H1 (cell line): ENCODE results near the gene MSMP.

ENCODE experiments used
- CHD2 ChIP-seq: IDR thresholded peaks from 2 replicates; pipeline ENCODE4 v1.6.1; 2012; ENCODE audit warnings: low read length, improper control_type of control experiment
- RFX5 ChIP-seq: IDR thresholded peaks from 2 replicates; pipeline ENCODE4 v1.6.1; 2011; ENCODE audit warnings: low read depth, low read length, improper control_type of control experiment, borderline replicate concordance
- SIX5 ChIP-seq: IDR thresholded peaks from 2 replicates; pipeline ENCODE4 v1.6.1; 2011; ENCODE audit warnings: mild to moderate bottlenecking, low read depth, low read length
- SRF ChIP-seq: IDR thresholded peaks from 2 replicates; pipeline ENCODE4 v1.6.1; 2011; ENCODE audit warnings: mild to moderate bottlenecking, low read depth, low read length, moderate library complexity

- TF ChIP-seq SIX5, result no peak
- no peak for TF ChIP-seq CHD2
- no peak for TF ChIP-seq SRF
- no peak for TF ChIP-seq RFX5
Observed at GRCh38 chr9:35719546-35719945, 34.5 kb downstream of the MSMP start.
